CD14-positive monocyte (primary cell): Measurements from ENCODE around the gene SHROOM2. TPM values are rescaled to one million over a fixed set of nuclear protein-coding genes. Genes with fewer than 3 reads are reported as not detected.
"Not testable (repeated sequence)": the region's sequence is repeated elsewhere in the genome, so short reads cannot be mapped to it uniquely, and the experiment has no call there.

Experiments
- DNase-seq, 3 donors: peaks; one replicate each; pipeline ENCODE4 v3.0.0-alpha.2; 2011 to 2022
- H2AFZ ChIP-seq: 2 replicates; pipeline ENCODE4 v1.6.0; 2012; ENCODE audit warnings: mild to moderate bottlenecking, low read depth, low read length, inconsistent platforms; ENCODE audit not compliant: insufficient read depth, poor library complexity, severe bottlenecking
- H3K27ac ChIP-seq, 2 donors: 1 replicate in 1 of 2; 2 replicates in 1 of 2; pipeline ENCODE4 v1.5.1; 2012 to 2013; ENCODE audit warnings: low read length in 2 of 2, control low read depth in 1 of 2, inconsistent platforms in 1 of 2, low read depth in 1 of 2, mild to moderate bottlenecking in 1 of 2
- H3K27me3 ChIP-seq, 2 donors: one replicate each; pipeline versions ENCODE4 v1.6.0 to v1.6.1; 2011 to 2013; ENCODE audit warnings: low read length in 2 of 2; ENCODE audit not compliant: control insufficient read depth in 2 of 2, insufficient read depth in 2 of 2
- H3K36me3 ChIP-seq, 2 donors: replicated peaks in 1 of 2; 1 replicate in 1 of 2; 2 replicates in 1 of 2; pipeline versions ENCODE4 v1.5.1 to v1.6.1; 2012 to 2013; ENCODE audit warnings: low read length in 2 of 2, control low read depth in 1 of 2, inconsistent platforms in 1 of 2, mild to moderate bottlenecking in 1 of 2; ENCODE audit not compliant: insufficient read depth in 2 of 2, control insufficient read depth in 1 of 2
- H3K4me1 ChIP-seq, 2 donors: 1 replicate in 1 of 2; 2 replicates in 1 of 2; pipeline versions ENCODE4 v1.5.1 to v1.6.1; 2012 to 2013; ENCODE audit warnings: low read length in 2 of 2, control low read depth in 1 of 2, inconsistent platforms in 1 of 2, mild to moderate bottlenecking in 1 of 2, moderate library complexity in 1 of 2; ENCODE audit not compliant: insufficient read depth in 2 of 2, control insufficient read depth in 1 of 2
- H3K4me2 ChIP-seq: replicated peaks from 2 replicates; pipeline ENCODE3; 2012; ENCODE audit warnings: low read length, moderate library complexity, mild to moderate bottlenecking; ENCODE audit not compliant: poor library complexity, severe bottlenecking; ENCODE audit errors: extremely low read depth
- H3K4me3 ChIP-seq, 3 experiments: fragments of 200-600 bp in 1 of 3; sonication (generic) in 1 of 3; replicated peaks in 1 of 3; 1 replicate in 2 of 3; 2 replicates in 1 of 3; pipeline ENCODE4 v1.5.1; 2011 to 2013; ENCODE audit warnings: low read length in 3 of 3, mild to moderate bottlenecking in 3 of 3, control low read depth in 2 of 3, low read depth in 2 of 3, inconsistent platforms in 1 of 3, moderate library complexity in 1 of 3
- H3K79me2 ChIP-seq: 2 replicates; pipeline ENCODE4 v1.6.0; 2012; ENCODE audit warnings: mild to moderate bottlenecking, control low read depth, inconsistent platforms, low read length, moderate library complexity; ENCODE audit not compliant: insufficient read depth
- H3K9ac ChIP-seq: 2 replicates; pipeline ENCODE4 v1.6.0; 2017; ENCODE audit warnings: low read length, mild to moderate bottlenecking; ENCODE audit not compliant: insufficient read depth, poor library complexity, severe bottlenecking
- H3K9me3 ChIP-seq, 2 donors: replicated peaks in 1 of 2; 1 replicate in 1 of 2; 2 replicates in 1 of 2; pipeline versions ENCODE4 v1.5.1 to v1.6.1; 2012 to 2013; ENCODE audit warnings: low read length in 2 of 2, control low read depth in 1 of 2; ENCODE audit not compliant: control insufficient read depth in 1 of 2, insufficient read depth in 1 of 2
- H4K20me1 ChIP-seq: 2 replicates; pipeline ENCODE4 v1.6.0; 2012; ENCODE audit warnings: mild to moderate bottlenecking, low read length, control low read depth, moderate library complexity; ENCODE audit not compliant: insufficient read depth
- H3K27ac Mint-ChIP-seq, 7 donors: one replicate each; pipeline ENCODE4 v1.8.0; 2020; ENCODE audit warnings: mild to moderate bottlenecking in 7 of 7, mixed read lengths in 7 of 7, moderate library complexity in 6 of 7, inconsistent platforms in 2 of 7
- H3K27me3 Mint-ChIP-seq, 3 donors: one replicate each; pipeline ENCODE4 v1.8.0; 2021 to 2022; ENCODE audit warnings: low read depth in 3 of 3, mild to moderate bottlenecking in 3 of 3, mixed read lengths in 3 of 3, moderate library complexity in 3 of 3, inconsistent platforms in 1 of 3
- H3K36me3 Mint-ChIP-seq, 2 donors: one replicate each; pipeline ENCODE4 v1.8.0; 2020; ENCODE audit warnings: mixed read lengths in 2 of 2, inconsistent platforms in 1 of 2, mild to moderate bottlenecking in 1 of 2
- H3K4me1 Mint-ChIP-seq: one replicate; pipeline ENCODE4 v1.8.0; 2020; ENCODE audit warnings: mild to moderate bottlenecking, mixed read lengths
- H3K4me3 Mint-ChIP-seq, 2 donors: one replicate each; pipeline ENCODE4 v1.8.0; 2020; ENCODE audit warnings: mild to moderate bottlenecking in 2 of 2, mixed read lengths in 2 of 2, moderate library complexity in 1 of 2
- H3K9me3 Mint-ChIP-seq, 7 donors: one replicate each; pipeline ENCODE4 v1.8.0; 2020 to 2022; ENCODE audit warnings: mixed read lengths in 7 of 7, mild to moderate bottlenecking in 6 of 7, moderate library complexity in 6 of 7, inconsistent platforms in 2 of 7
- WGBS: methylation state at CpG from one replicate; pipeline ENCODE4 v1.1.5; 2013; ENCODE audit warnings: missing lambda C conversion rate; ENCODE audit not compliant: insufficient coverage; 5-methylcytosine and 5-hydroxymethylcytosine counted together
- intact Hi-C, 2 donors: fragments of 100-400 bp; cut with micrococcal nuclease; formaldehyde crosslinking; loops; one replicate each; pipeline versions ENCODE4 v1.15.0 to v1.15.1; 2023
- polyA plus RNA-seq, 3 donors: library from polyadenylated mRNA; depleted of rRNA in 1 of 3; unstranded in 2 of 3; stranded (reverse) in 1 of 3; fragments of 300-500 nt in 2 of 3; fragments of >200 nt in 1 of 3; fragmentation: Illumina TruSeq in 2 of 3; gene quantifications; 1 replicate in 2 of 3; 2 replicates in 1 of 3; pipeline ENCODE4 v1.2.3, GENCODE V29; 2012 to 2021
- TF ChIP-seq, protein P1 (sequence below): fragments of 200-600 bp; IDR thresholded peaks from one replicate; pipeline ENCODE4 v1.8.0; 2022; ENCODE audit warnings: antibody characterized with exemption, mild to moderate bottlenecking

Gene SHROOM2
- polyA plus RNA-seq, 3 donors = not detected

DNA sequence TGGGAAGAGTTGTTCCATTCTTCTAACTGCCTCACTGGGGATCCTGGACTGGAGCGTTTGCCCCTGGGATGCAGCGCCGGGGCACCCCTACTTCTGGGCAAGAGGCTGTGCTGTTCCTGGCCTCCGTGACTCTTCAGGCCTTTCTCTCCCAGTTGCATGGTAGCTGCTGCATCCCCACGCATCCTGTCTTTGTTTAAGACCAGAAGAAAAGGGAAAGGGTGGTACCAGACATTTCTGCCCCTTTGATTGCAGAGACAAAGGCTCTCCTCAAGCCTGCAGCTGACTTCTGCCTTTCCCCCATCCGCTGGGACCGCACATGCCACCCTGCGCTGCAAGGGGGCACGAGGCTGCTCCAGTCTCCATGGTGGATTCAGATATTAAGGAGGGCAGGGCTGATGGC lies 70.4 kb downstream of the SHROOM2 start:
- Mint-ChIP-seq H3K9me3 (peaks cover 0 to 4% (median 0%) of the 10 kb centered on the region in 7 donors), H3K4me1 (no peaks in the 10 kb centered on the region), H3K36me3 (no peaks in the 10 kb centered on the region), H3K4me3 (peak overlapping the region in 1 of 2 donors; percentile 35), H3K27ac (no peak overlapping the region), H3K27me3 (peaks cover 11 to 27% (median 16%) of the 10 kb centered on the region in 3 donors)
- H3K9me3 ChIP-seq = no peaks in the 10 kb centered on the region
- TF ChIP-seq, protein P1, sequence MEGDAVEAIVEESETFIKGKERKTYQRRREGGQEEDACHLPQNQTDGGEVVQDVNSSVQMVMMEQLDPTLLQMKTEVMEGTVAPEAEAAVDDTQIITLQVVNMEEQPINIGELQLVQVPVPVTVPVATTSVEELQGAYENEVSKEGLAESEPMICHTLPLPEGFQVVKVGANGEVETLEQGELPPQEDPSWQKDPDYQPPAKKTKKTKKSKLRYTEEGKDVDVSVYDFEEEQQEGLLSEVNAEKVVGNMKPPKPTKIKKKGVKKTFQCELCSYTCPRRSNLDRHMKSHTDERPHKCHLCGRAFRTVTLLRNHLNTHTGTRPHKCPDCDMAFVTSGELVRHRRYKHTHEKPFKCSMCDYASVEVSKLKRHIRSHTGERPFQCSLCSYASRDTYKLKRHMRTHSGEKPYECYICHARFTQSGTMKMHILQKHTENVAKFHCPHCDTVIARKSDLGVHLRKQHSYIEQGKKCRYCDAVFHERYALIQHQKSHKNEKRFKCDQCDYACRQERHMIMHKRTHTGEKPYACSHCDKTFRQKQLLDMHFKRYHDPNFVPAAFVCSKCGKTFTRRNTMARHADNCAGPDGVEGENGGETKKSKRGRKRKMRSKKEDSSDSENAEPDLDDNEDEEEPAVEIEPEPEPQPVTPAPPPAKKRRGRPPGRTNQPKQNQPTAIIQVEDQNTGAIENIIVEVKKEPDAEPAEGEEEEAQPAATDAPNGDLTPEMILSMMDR = no peak
- no peak overlapping the region for H3K4me3 ChIP-seq
- intact Hi-C loops = no loop called here
- WGBS = 89% methylated on average over 5 of the region's 9 CpGs
- H2AFZ ChIP-seq = no peak overlapping the region
- no peaks in the 10 kb centered on the region for H4K20me1 ChIP-seq
- no peak overlapping the region for H3K9ac ChIP-seq
- H3K36me3 ChIP-seq = no peaks in the 10 kb centered on the region
- DNase-seq = no peak
- H3K4me2 ChIP-seq = no peak overlapping the region
- H3K79me2 ChIP-seq = no peaks in the 10 kb centered on the region
- no peaks in the 10 kb centered on the region for H3K4me1 ChIP-seq
- H3K27me3 ChIP-seq = peaks cover 3 to 6% of the 10 kb centered on the region in 2 donors
- H3K27ac ChIP-seq = no peak overlapping the region

DNA sequence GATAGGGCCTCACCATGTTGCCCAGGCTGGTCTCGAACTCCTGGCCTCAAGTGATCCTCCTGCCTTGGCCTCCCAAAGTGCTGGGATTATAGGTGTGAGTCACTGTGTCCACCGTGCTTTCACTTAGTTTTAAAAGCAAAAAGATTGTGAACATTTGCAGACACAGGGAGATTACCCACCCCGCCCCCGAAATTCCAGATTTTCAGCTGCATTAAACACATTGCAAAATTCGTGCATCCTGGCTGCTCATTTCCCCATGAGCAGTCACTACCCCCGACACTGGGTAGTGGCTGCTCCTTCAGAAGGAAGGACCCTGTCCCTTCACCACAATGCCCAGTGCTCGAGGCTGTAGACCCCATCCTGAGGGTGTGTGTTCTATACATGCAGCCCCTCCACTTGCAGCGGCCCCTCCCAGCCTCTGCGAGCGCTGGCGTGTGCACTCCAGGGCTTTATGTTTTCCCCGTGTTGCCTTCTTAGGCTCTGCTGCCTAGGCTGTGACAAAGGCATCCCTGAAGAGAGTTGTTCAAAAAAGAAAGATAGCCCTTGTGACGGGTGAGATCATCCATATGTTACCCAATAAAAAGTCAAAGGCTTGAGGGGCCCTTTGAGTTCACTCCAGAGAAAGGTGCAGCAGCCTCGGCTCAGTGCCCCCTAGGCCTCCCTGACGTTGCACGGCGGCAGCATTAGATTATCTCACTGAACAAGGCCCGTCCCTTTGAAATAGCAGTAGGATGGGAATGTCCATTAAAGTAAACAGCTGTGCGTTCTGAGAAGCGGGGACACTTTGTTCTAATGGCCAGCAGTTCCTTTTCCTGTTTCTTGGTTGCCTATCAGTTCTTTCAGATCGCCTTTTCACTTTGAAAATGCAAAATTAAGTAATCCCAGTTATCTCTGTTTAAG lies 71.6 kb downstream of the SHROOM2 start:
- Histone ChIP-seq H4K20me1 (no peaks in the 10 kb centered on the region), H3K79me2 (no peaks in the 10 kb centered on the region), H3K36me3 (no peaks in the 10 kb centered on the region), H3K4me1 (no peaks in the 10 kb centered on the region), H3K27me3 (peaks cover 2 to 6% of the 10 kb centered on the region in 2 donors), H3K27ac (no peak overlapping the region), H2AFZ (no peak overlapping the region), H3K9ac (no peak overlapping the region), H3K9me3 (no peaks in the 10 kb centered on the region), H3K4me2 (no peak overlapping the region), H3K4me3 (no peak overlapping the region)
- peaks cover 0 to 6% (median 0%) of the 10 kb centered on the region in 7 donors for H3K9me3 Mint-ChIP-seq
- TF ChIP-seq, protein P1 = no peak
- H3K4me3 Mint-ChIP-seq = no peak overlapping the region
- 73% methylated on average over 4 of the region's 21 CpGs for WGBS
- intact Hi-C loops = no loop called here
- DNase-seq = no peak
- H3K36me3 Mint-ChIP-seq = no peaks in the 10 kb centered on the region
- peaks cover 11 to 32% (median 17%) of the 10 kb centered on the region in 3 donors for H3K27me3 Mint-ChIP-seq
- peak overlapping the region in 1 of 7 donors; percentile 72 for H3K27ac Mint-ChIP-seq
- H3K4me1 Mint-ChIP-seq = no peaks in the 10 kb centered on the region

DNA sequence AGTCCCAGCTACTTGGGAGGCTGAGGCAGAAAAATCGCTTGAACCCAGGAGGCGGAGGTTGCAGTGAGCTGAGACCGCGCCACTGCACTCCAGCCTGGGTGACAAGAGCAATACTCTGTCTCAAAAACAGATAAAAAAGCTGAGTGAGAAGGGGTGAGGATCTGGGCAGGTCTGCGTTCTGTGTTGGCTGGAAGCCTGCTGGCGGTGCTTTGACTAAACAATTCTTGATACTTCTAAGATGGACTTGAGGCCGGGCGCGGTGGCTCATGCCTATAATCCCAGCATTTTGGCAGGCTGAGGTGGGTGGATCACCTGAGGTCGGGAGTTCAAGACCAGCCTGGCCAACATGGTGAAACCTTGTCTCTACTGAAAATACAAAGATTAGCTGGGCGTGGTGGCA lies 72.5 kb downstream of the SHROOM2 start:
- H4K20me1 ChIP-seq, H3K9ac ChIP-seq, H3K4me3 ChIP-seq, H3K27ac Mint-ChIP-seq, intact Hi-C loops, H3K36me3 Mint-ChIP-seq, H3K27ac ChIP-seq, H3K27me3 ChIP-seq, H3K4me1 ChIP-seq, H3K36me3 ChIP-seq, H3K4me3 Mint-ChIP-seq, DNase-seq, H3K4me2 ChIP-seq, H3K4me1 Mint-ChIP-seq, H3K79me2 ChIP-seq, H2AFZ ChIP-seq, H3K9me3 Mint-ChIP-seq, H3K9me3 ChIP-seq: not testable (repeated sequence)
- WGBS = 100% methylated on average over 3 of the region's 11 CpGs
- H3K27me3 Mint-ChIP-seq = peaks cover 14 to 39% (median 22%) of the 10 kb centered on the region in 3 donors
